Caco-2 (cell line): ENCODE data around the gene KIAA1755. TPM values are rescaled to one million over a fixed set of nuclear protein-coding genes. Genes with fewer than 3 reads are reported as not detected.
A peak's percentile ranks its signal among the peaks of the same experiment; 100 is the strongest.

Source experiments
- BruUV-seq: library from RNA; stranded (reverse); fragments of 400-500 nt; replicated peaks from 2 replicates; lab custom pipeline; 2021; lab: Mats Ljungman, UMichigan
- CTCF ChIA-PET: fragments of 300-600 bp; sonication (Branson Sonifier 250); formaldehyde crosslinking; loops from one replicate; lab custom pipeline; 2022; ENCODE audit warnings: antibody characterized with exemption; lab: Charles Lee
- POLR2A ChIA-PET: fragments of 300-600 bp; sonication (Branson Sonifier 250); formaldehyde crosslinking; loops from one replicate; lab custom pipeline; 2022; ENCODE audit warnings: antibody characterized with exemption; lab: Charles Lee
- DNase-seq, 2 experiments: peaks; one replicate each; pipeline versions ENCODE4 v3.0.0 to v3.0.0-alpha.2; 2020 to 2022
- H3K27me3 ChIP-seq: replicated peaks from 2 replicates; pipeline ENCODE4 v1.6.0; 2011; ENCODE audit warnings: low read length; ENCODE audit not compliant: control insufficient read depth, insufficient read depth
- H3K36me3 ChIP-seq: 2 replicates; pipeline ENCODE4 v1.5.1; 2011; ENCODE audit warnings: low read length; ENCODE audit not compliant: control insufficient read depth, insufficient read depth
- H3K4me1 ChIP-seq: fragments of 250-450 bp; sonication (Bioruptor Pico); 2 replicates; pipeline ENCODE4 v1.5.1; 2020; ENCODE audit warnings: mild to moderate bottlenecking
- H3K4me3 ChIP-seq: 2 replicates; pipeline ENCODE4 v1.5.1; 2011; ENCODE audit warnings: low read depth, mild to moderate bottlenecking, control low read depth, low read length
- H3K9me3 ChIP-seq: fragments of 250-450 bp; sonication (Bioruptor Pico); 2 replicates; pipeline ENCODE4 v1.5.1; 2020; ENCODE audit warnings: mild to moderate bottlenecking, moderate library complexity
- H3K27ac Mint-ChIP-seq: one replicate; pipeline ENCODE4 v1.8.0; 2022; ENCODE audit warnings: mixed read lengths; ENCODE audit not compliant: unreplicated experiment
- H3K27me3 Mint-ChIP-seq: one replicate; pipeline ENCODE4 v1.8.0; 2022; ENCODE audit warnings: mixed read lengths; ENCODE audit not compliant: insufficient read depth, unreplicated experiment
- H3K36me3 Mint-ChIP-seq: one replicate; pipeline ENCODE4 v1.8.0; 2022; ENCODE audit warnings: mild to moderate bottlenecking, mixed read lengths; ENCODE audit not compliant: insufficient read depth, unreplicated experiment
- H3K4me1 Mint-ChIP-seq: one replicate; pipeline ENCODE4 v1.8.0; 2022; ENCODE audit warnings: low read depth, mixed read lengths; ENCODE audit not compliant: unreplicated experiment
- H3K4me3 Mint-ChIP-seq: one replicate; pipeline ENCODE4 v1.8.0; 2022; ENCODE audit warnings: mild to moderate bottlenecking, moderate library complexity, mixed read lengths; ENCODE audit not compliant: unreplicated experiment
- H3K9me3 Mint-ChIP-seq: one replicate; pipeline ENCODE4 v1.8.0; 2022; ENCODE audit warnings: mixed read lengths; ENCODE audit not compliant: unreplicated experiment
- intact Hi-C: fragments of 100-400 bp; cut with micrococcal nuclease; formaldehyde crosslinking; loops from one replicate; pipeline ENCODE4 v1.10.0; 2022; ENCODE audit not compliant: unreplicated experiment
- total RNA-seq: library from RNA; stranded (reverse); gene quantifications from 2 replicates; pipeline ENCODE4 v1.2.3, GENCODE V29; 2022
- TF ChIP-seq, protein P1 (sequence below), 2 experiments: fragments of 200-600 bp in 1 of 2; IDR thresholded peaks; 1 replicate in 1 of 2; 2 replicates in 1 of 2; pipeline versions ENCODE4 v1.5.1 to v1.8.0; 2011 to 2022; ENCODE audit warnings: antibody characterized with exemption in 1 of 2, control low read depth in 1 of 2, inconsistent platforms in 1 of 2, low read depth in 1 of 2, low read length in 1 of 2, mild to moderate bottlenecking in 1 of 2, moderate library complexity in 1 of 2; ENCODE audit not compliant: insufficient read depth in 1 of 2, severe bottlenecking in 1 of 2, unreplicated experiment in 1 of 2

Gene KIAA1755
- total RNA-seq, 1 experiment from 2014 or later: 0.20 TPM

DNA sequence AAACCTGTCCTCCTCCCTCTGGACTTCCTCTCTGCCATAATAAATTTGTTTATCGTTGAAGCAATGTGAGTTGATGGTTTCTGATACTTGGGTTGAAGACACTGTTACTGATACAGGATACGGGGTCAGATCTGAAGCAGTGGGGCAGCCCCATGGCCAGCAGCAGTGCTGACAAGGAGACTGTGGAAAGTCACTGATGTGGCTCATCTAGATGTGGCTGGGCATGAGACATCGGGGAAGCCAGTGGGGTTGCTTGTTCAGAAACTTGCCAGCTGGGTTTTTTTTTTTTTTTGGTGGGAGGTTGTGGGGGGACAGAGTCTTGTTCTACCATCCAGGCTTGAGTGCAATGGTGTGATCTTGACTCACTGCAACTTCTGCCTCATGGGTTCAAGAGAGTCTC, 40.8 kb upstream of the KIAA1755 start:
- no peaks in the 10 kb centered on the region for H3K9me3 ChIP-seq
- no peaks in the 10 kb centered on the region for H3K36me3 ChIP-seq
- no peaks in the 10 kb centered on the region for H3K27me3 ChIP-seq
- no peak overlapping the region for H3K4me3 ChIP-seq
- peaks cover 8% of the 10 kb centered on the region for H3K4me1 ChIP-seq
- BruUV-seq: no TSS peak
- POLR2A ChIA-PET: no interaction called here
- H3K36me3 Mint-ChIP-seq: no peaks in the 10 kb centered on the region
- peaks cover 8% of the 10 kb centered on the region for H3K27me3 Mint-ChIP-seq
- no peak for DNase-seq
- H3K9me3 Mint-ChIP-seq: no peaks in the 10 kb centered on the region
- TF ChIP-seq, protein P1, sequence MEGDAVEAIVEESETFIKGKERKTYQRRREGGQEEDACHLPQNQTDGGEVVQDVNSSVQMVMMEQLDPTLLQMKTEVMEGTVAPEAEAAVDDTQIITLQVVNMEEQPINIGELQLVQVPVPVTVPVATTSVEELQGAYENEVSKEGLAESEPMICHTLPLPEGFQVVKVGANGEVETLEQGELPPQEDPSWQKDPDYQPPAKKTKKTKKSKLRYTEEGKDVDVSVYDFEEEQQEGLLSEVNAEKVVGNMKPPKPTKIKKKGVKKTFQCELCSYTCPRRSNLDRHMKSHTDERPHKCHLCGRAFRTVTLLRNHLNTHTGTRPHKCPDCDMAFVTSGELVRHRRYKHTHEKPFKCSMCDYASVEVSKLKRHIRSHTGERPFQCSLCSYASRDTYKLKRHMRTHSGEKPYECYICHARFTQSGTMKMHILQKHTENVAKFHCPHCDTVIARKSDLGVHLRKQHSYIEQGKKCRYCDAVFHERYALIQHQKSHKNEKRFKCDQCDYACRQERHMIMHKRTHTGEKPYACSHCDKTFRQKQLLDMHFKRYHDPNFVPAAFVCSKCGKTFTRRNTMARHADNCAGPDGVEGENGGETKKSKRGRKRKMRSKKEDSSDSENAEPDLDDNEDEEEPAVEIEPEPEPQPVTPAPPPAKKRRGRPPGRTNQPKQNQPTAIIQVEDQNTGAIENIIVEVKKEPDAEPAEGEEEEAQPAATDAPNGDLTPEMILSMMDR (IDR thresholded peaks at IDR 0.05; ENCODE audit: insufficient read depth in 1 of 2, low read depth in 1 of 2, low read length in 1 of 2, severe bottlenecking in 1 of 2, unreplicated experiment in 1 of 2): no peak
- H3K27ac Mint-ChIP-seq: no peak overlapping the region
- H3K4me1 Mint-ChIP-seq: no peaks in the 10 kb centered on the region
- CTCF ChIA-PET: interaction anchor here (1.0 kb wide), 1 partner anchor 11 kb away, joined by 4 read pairs; no protein-coding TSS in a partner anchor
- intact Hi-C loops: no loop called here
- no peak overlapping the region for H3K4me3 Mint-ChIP-seq

DNA sequence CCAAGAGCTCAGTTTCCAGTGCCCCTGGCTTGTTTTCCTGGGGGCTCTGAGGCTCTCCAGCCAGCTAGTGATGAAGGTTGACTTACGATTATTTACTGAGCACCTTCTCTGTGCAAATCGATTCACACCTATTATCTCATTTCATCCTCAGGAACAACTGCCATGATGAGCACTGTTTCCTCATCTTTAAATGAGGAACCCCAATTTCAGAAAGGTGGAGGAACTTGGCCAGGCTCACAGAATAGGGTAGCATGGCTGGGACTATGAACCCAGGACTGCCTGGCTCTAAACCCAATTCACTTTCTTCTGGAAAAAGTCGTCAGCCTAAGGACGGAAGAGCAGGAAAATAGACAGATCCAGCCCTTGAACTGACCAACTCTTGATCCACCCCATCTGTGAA, 39.9 kb upstream of the KIAA1755 start:
- intact Hi-C loops: no loop called here
- H3K4me1 Mint-ChIP-seq: no peaks in the 10 kb centered on the region
- no peaks in the 10 kb centered on the region for H3K9me3 Mint-ChIP-seq
- H3K27me3 ChIP-seq: no peaks in the 10 kb centered on the region
- peaks cover 8% of the 10 kb centered on the region for H3K27me3 Mint-ChIP-seq
- ChIA-PET CTCF (interaction anchor here (0.6 to 1.5 kb wide), 8 partner anchors 10 to 535 kb away, joined by 3 to 8 read pairs (median 4); no protein-coding TSS in a partner anchor), POLR2A (interaction anchor here (1.0 kb wide), 2 partner anchors 172 to 267 kb away, joined by 3 to 4 read pairs; partner anchors contain the start of genes RALGAPB, RPRD1B and TTI1)
- no peaks in the 10 kb centered on the region for H3K9me3 ChIP-seq
- no TSS peak for BruUV-seq
- TF ChIP-seq, protein P1 (IDR thresholded peaks at IDR 0.05; ENCODE audit: insufficient read depth in 1 of 2, low read depth in 1 of 2, low read length in 1 of 2, severe bottlenecking in 1 of 2, unreplicated experiment in 1 of 2): no peak
- no peak for DNase-seq
- H3K27ac Mint-ChIP-seq: no peak overlapping the region
- H3K36me3 Mint-ChIP-seq: no peaks in the 10 kb centered on the region
- H3K36me3 ChIP-seq: no peaks in the 10 kb centered on the region
- no peak overlapping the region for H3K4me3 Mint-ChIP-seq
- H3K4me3 ChIP-seq: no peak overlapping the region
- H3K4me1 ChIP-seq: peaks cover 8% of the 10 kb centered on the region

DNA sequence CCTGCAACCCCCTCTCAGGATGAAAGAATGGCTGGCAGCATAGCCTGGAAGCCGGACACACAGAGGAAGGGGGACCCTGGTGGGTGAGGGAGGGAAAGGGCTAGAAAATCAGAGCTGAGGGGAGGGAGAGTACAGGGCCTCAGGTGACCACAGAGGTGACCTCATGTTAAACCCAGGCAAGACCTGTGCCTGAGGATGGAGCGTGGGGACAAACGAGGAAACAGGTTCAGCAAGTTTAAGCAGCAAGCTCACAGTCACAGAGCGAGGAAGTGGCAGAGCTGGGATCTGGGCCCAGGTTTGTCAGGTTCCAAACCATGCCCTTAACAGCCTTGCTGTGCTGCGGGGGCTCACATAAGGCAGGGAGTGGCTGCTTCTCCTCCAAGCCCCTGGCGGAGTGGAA, 39.4 kb upstream of the KIAA1755 start:
- no peaks in the 10 kb centered on the region for H3K36me3 ChIP-seq
- peak; percentile 77 to 87 for DNase-seq
- no peaks in the 10 kb centered on the region for H3K36me3 Mint-ChIP-seq
- H3K4me1 Mint-ChIP-seq: no peaks in the 10 kb centered on the region
- H3K27me3 Mint-ChIP-seq: peaks cover 8% of the 10 kb centered on the region
- H3K4me3 ChIP-seq: no peak overlapping the region
- no peaks in the 10 kb centered on the region for H3K9me3 Mint-ChIP-seq
- no peaks in the 10 kb centered on the region for H3K27me3 ChIP-seq
- H3K9me3 ChIP-seq: no peaks in the 10 kb centered on the region
- ChIA-PET POLR2A (interaction anchor here (0.6 to 1.0 kb wide), 3 partner anchors 135 to 266 kb away, joined by 3 to 4 read pairs (median 4); partner anchors contain the start of genes RALGAPB, RPRD1B, SNHG17 and TTI1), CTCF (interaction anchor here (0.6 to 1.5 kb wide), 7 partner anchors 9 to 534 kb away, joined by 3 to 8 read pairs (median 5); no protein-coding TSS in a partner anchor)
- TF ChIP-seq, protein P1 (IDR thresholded peaks at IDR 0.05; ENCODE audit: insufficient read depth in 1 of 2, low read depth in 1 of 2, low read length in 1 of 2, severe bottlenecking in 1 of 2, unreplicated experiment in 1 of 2): no peak
- H3K27ac Mint-ChIP-seq: no peak overlapping the region
- no TSS peak for BruUV-seq
- no peak overlapping the region for H3K4me3 Mint-ChIP-seq
- intact Hi-C loops: loop anchor here (10.0 kb wide), 1 partner anchor 245 kb away; no protein-coding TSS in a partner anchor
- H3K4me1 ChIP-seq: peaks cover 8% of the 10 kb centered on the region
